Esophagus muscularis mucosa (tissue), 4 donors: ENCODE data around the gene HIVEP2.

ENCODE experiments used
- CTCF ChIP-seq, 3 experiments: fragments of 200-600 bp in 2 of 3; fragments of 450-650 bp in 1 of 3; sonication (generic) in 2 of 3; IDR thresholded peaks; one replicate each; pipeline ENCODE4 v1.5.1; 2017 to 2019; ENCODE audit warnings: antibody characterized with exemption in 3 of 3, mild to moderate bottlenecking in 2 of 3, moderate library complexity in 1 of 3
- EP300 ChIP-seq: sonication (generic); formaldehyde crosslinking; IDR thresholded peaks from one replicate; pipeline ENCODE4 v1.6.1; 2017; ENCODE audit warnings: antibody characterized with exemption
- POLR2A ChIP-seq: fragments of 450-650 bp; IDR thresholded peaks from one replicate; pipeline ENCODE4 v1.6.1; 2017; ENCODE audit warnings: antibody characterized with exemption, moderate library complexity, mild to moderate bottlenecking, low read depth
- POLR2AphosphoS5 ChIP-seq, 2 donors: sonication (generic); formaldehyde crosslinking; IDR thresholded peaks; one replicate each; pipeline ENCODE4 v1.6.1; 2017; ENCODE audit warnings: antibody characterized with exemption in 2 of 2

- TF ChIP-seq CTCF (IDR thresholded peaks at IDR 0.05) (no peak), POLR2A (no peak), POLR2AphosphoS5 (IDR thresholded peaks at IDR 0.05) (no peak), EP300 (no peak)
These were observed 87.0 kb downstream of the HIVEP2 start for GRCh38 chr6:142857796-142858555.
